ENCODE results near the gene DNAH17. TPM values are rescaled to one million over a fixed set of nuclear protein-coding genes. Genes with fewer than 3 reads are reported as not detected.

The DNAH17 gene
- total RNA-seq, 2 experiments from 2014 or later: 0.03 to 0.44 TPM

- no peak overlapping the region for H3K27ac Mint-ChIP-seq
- peaks cover 8% of the 10 kb centered on the region for H3K27me3 Mint-ChIP-seq
- DNase-seq (no peak), ATAC-seq (ENCODE audit: low read depth) (no peak)
- no peaks in the 10 kb centered on the region for H3K9me3 Mint-ChIP-seq
- H3K36me3 Mint-ChIP-seq: no peaks in the 10 kb centered on the region
- no peaks in the 10 kb centered on the region for H3K4me1 Mint-ChIP-seq
- POLR2A ChIA-PET: no interaction called here
- no peak overlapping the region for H3K4me3 Mint-ChIP-seq
Observed at GRCh38 chr17:78613416-78613815, 36.2 kb upstream of the DNAH17 start.

GRCh38 chr17:78611607-78612006 is 34.4 kb upstream of the DNAH17 start:
- Mint-ChIP-seq H3K4me1 (no peaks in the 10 kb centered on the region), H3K27me3 (peaks cover 8% of the 10 kb centered on the region), H3K36me3 (no peaks in the 10 kb centered on the region), H3K4me3 (no peak overlapping the region), H3K9me3 (no peaks in the 10 kb centered on the region), H3K27ac (no peak overlapping the region)
- no peak for DNase-seq
- ATAC-seq (ENCODE audit: low read depth): no peak
- POLR2A ChIA-PET: no interaction called here

- DNase-seq (no peak), ATAC-seq (ENCODE audit: low read depth) (no peak)
- no peaks in the 10 kb centered on the region for H3K4me1 Mint-ChIP-seq
- H3K4me3 Mint-ChIP-seq: no peak overlapping the region
- H3K9me3 Mint-ChIP-seq: no peaks in the 10 kb centered on the region
- H3K27ac Mint-ChIP-seq: no peak overlapping the region
- H3K27me3 Mint-ChIP-seq: peaks cover 8% of the 10 kb centered on the region
- no peaks in the 10 kb centered on the region for H3K36me3 Mint-ChIP-seq
- POLR2A ChIA-PET: no interaction called here
Observed at GRCh38 chr17:78610951-78611511, 33.8 kb upstream of the DNAH17 start.

- no peaks in the 10 kb centered on the region for H3K9me3 Mint-ChIP-seq
- ATAC-seq (ENCODE audit: low read depth) (no peak), DNase-seq (no peak)
- no peak overlapping the region for H3K27ac Mint-ChIP-seq
- POLR2A ChIA-PET: interaction anchor here (0.6 kb wide), 1 partner anchor 157 kb away, joined by 5 read pairs; no protein-coding TSS in a partner anchor
- no peaks in the 10 kb centered on the region for H3K4me1 Mint-ChIP-seq
- no peaks in the 10 kb centered on the region for H3K36me3 Mint-ChIP-seq
- H3K4me3 Mint-ChIP-seq: no peak overlapping the region
- peaks cover 8% of the 10 kb centered on the region for H3K27me3 Mint-ChIP-seq
Observed at GRCh38 chr17:78609191-78609641, 32.0 kb upstream of the DNAH17 start.

- H3K4me3 Mint-ChIP-seq: no peak overlapping the region
- no peaks in the 10 kb centered on the region for H3K36me3 Mint-ChIP-seq
- DNase-seq: no peak
- no peaks in the 10 kb centered on the region for H3K9me3 Mint-ChIP-seq
- H3K27me3 Mint-ChIP-seq: peaks cover 8% of the 10 kb centered on the region
- no peak overlapping the region for H3K27ac Mint-ChIP-seq
- POLR2A ChIA-PET: interaction anchor here (0.6 kb wide), 1 partner anchor 157 kb away, joined by 5 read pairs; no protein-coding TSS in a partner anchor
- ATAC-seq (ENCODE audit: low read depth): no peak
- no peaks in the 10 kb centered on the region for H3K4me1 Mint-ChIP-seq
Observed at GRCh38 chr17:78608804-78609186, 31.6 kb upstream of the DNAH17 start.

- POLR2A ChIA-PET: interaction anchor here (0.6 kb wide), 1 partner anchor 158 kb away, joined by 5 read pairs; no protein-coding TSS in a partner anchor
- DNase-seq: no peak
- Mint-ChIP-seq H3K9me3 (no peaks in the 10 kb centered on the region), H3K27ac (no peak overlapping the region), H3K4me1 (no peaks in the 10 kb centered on the region), H3K27me3 (peaks cover 8% of the 10 kb centered on the region), H3K4me3 (no peak overlapping the region), H3K36me3 (no peaks in the 10 kb centered on the region)
- no peak for ATAC-seq (ENCODE audit: low read depth)
Observed at GRCh38 chr17:78608122-78608803, 31.1 kb upstream of the DNAH17 start.

- Mint-ChIP-seq H3K4me3 (no peak overlapping the region), H3K36me3 (no peaks in the 10 kb centered on the region), H3K4me1 (no peaks in the 10 kb centered on the region), H3K9me3 (no peaks in the 10 kb centered on the region), H3K27ac (no peak overlapping the region), H3K27me3 (peaks cover 8% of the 10 kb centered on the region)
- DNase-seq (no peak), ATAC-seq (ENCODE audit: low read depth) (no peak)
- POLR2A ChIA-PET: no interaction called here
Observed at GRCh38 chr17:78607038-78607437, 29.8 kb upstream of the DNAH17 start.

GRCh38 chr17:78605886-78606285 is 28.7 kb upstream of the DNAH17 start:
- ATAC-seq (ENCODE audit: low read depth) (no peak), DNase-seq (no peak)
- POLR2A ChIA-PET: no interaction called here
- H3K27ac Mint-ChIP-seq: no peak overlapping the region
- H3K9me3 Mint-ChIP-seq: no peaks in the 10 kb centered on the region
- no peaks in the 10 kb centered on the region for H3K4me1 Mint-ChIP-seq
- H3K36me3 Mint-ChIP-seq: no peaks in the 10 kb centered on the region
- peaks cover 6% of the 10 kb centered on the region for H3K27me3 Mint-ChIP-seq
- no peak overlapping the region for H3K4me3 Mint-ChIP-seq

- POLR2A ChIA-PET: no interaction called here
- no peaks in the 10 kb centered on the region for H3K36me3 Mint-ChIP-seq
- no peaks in the 10 kb centered on the region for H3K9me3 Mint-ChIP-seq
- H3K4me3 Mint-ChIP-seq: no peak overlapping the region
- H3K27me3 Mint-ChIP-seq: peaks cover 4% of the 10 kb centered on the region
- DNase-seq (no peak), ATAC-seq (ENCODE audit: low read depth) (no peak)
- H3K27ac Mint-ChIP-seq: no peak overlapping the region
- H3K4me1 Mint-ChIP-seq: no peaks in the 10 kb centered on the region
Observed at GRCh38 chr17:78605429-78605828, 28.2 kb upstream of the DNAH17 start.

GRCh38 chr17:78602246-78602645 is 25.1 kb upstream of the DNAH17 start:
- peaks cover 1% of the 10 kb centered on the region for H3K27me3 Mint-ChIP-seq
- no peak overlapping the region for H3K27ac Mint-ChIP-seq
- ATAC-seq (ENCODE audit: low read depth) (no peak), DNase-seq (no peak)
- POLR2A ChIA-PET: no interaction called here
- no peak overlapping the region for H3K4me3 Mint-ChIP-seq
- H3K9me3 Mint-ChIP-seq: no peaks in the 10 kb centered on the region
- no peaks in the 10 kb centered on the region for H3K36me3 Mint-ChIP-seq
- peaks cover 6% of the 10 kb centered on the region for H3K4me1 Mint-ChIP-seq

- Mint-ChIP-seq H3K27me3 (peaks cover 5% of the 10 kb centered on the region), H3K4me3 (no peak overlapping the region), H3K4me1 (peaks cover 6% of the 10 kb centered on the region), H3K9me3 (no peaks in the 10 kb centered on the region), H3K36me3 (no peaks in the 10 kb centered on the region), H3K27ac (no peak overlapping the region)
- no peak for ATAC-seq (ENCODE audit: low read depth)
- DNase-seq: no peak
- POLR2A ChIA-PET: no interaction called here
Observed at GRCh38 chr17:78601577-78602190, 24.5 kb upstream of the DNAH17 start.

GRCh38 chr17:78600181-78600721 is 23.1 kb upstream of the DNAH17 start:
- H3K36me3 Mint-ChIP-seq: no peaks in the 10 kb centered on the region
- ATAC-seq (ENCODE audit: low read depth): no peak
- H3K27ac Mint-ChIP-seq: no peak overlapping the region
- no peaks in the 10 kb centered on the region for H3K9me3 Mint-ChIP-seq
- no peak for DNase-seq
- peaks cover 6% of the 10 kb centered on the region for H3K4me1 Mint-ChIP-seq
- H3K4me3 Mint-ChIP-seq: no peak overlapping the region
- H3K27me3 Mint-ChIP-seq: peaks cover 5% of the 10 kb centered on the region
- POLR2A ChIA-PET: interaction anchor here (0.6 kb wide), 1 partner anchor 68 kb away, joined by 5 read pairs; no protein-coding TSS in a partner anchor

- Mint-ChIP-seq H3K36me3 (no peaks in the 10 kb centered on the region), H3K27me3 (peaks cover 5% of the 10 kb centered on the region), H3K27ac (no peak overlapping the region), H3K9me3 (no peaks in the 10 kb centered on the region), H3K4me1 (peaks cover 6% of the 10 kb centered on the region), H3K4me3 (no peak overlapping the region)
- no peak for DNase-seq
- POLR2A ChIA-PET: no interaction called here
- no peak for ATAC-seq (ENCODE audit: low read depth)
Observed at GRCh38 chr17:78599419-78599818, 22.2 kb upstream of the DNAH17 start.
